ENCODE results near the gene PDLIM1. TPM values are rescaled to one million over a fixed set of nuclear protein-coding genes. Genes with fewer than 3 reads are reported as not detected.

PDLIM1 gene
- total and polyA plus RNA-seq, 2 experiments from 2014 or later, result 111 to 233 TPM

DNA sequence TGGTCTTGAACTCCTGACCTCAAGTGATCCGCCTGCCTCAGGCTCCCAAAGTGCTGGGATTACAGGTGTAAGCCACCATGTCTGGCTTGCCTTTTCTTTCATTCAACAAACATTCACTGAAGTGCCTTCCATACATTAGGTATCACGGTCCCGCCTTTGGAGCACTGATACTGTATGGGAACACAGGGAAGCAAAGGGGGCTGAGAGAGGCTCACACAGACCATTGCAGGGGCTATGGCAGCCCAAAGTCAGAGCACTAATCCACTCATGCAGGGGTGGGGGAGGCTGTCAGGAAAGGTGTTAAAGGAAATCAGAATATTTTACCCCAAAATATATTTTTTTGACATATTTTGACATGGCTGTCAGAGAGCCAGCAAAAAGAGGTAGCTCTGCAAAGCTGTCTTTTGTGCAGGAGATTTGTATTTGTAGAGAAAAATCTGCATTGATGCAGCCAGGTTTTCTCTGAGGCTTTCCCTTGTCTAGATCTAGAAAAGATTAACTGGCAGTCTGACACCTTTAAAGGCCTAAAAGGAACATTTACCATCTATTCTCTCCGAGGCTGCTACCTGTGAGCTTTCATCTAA is 42.0 kb upstream of the PDLIM1 start (continued):
- TF ChIP-seq, protein P1, sequence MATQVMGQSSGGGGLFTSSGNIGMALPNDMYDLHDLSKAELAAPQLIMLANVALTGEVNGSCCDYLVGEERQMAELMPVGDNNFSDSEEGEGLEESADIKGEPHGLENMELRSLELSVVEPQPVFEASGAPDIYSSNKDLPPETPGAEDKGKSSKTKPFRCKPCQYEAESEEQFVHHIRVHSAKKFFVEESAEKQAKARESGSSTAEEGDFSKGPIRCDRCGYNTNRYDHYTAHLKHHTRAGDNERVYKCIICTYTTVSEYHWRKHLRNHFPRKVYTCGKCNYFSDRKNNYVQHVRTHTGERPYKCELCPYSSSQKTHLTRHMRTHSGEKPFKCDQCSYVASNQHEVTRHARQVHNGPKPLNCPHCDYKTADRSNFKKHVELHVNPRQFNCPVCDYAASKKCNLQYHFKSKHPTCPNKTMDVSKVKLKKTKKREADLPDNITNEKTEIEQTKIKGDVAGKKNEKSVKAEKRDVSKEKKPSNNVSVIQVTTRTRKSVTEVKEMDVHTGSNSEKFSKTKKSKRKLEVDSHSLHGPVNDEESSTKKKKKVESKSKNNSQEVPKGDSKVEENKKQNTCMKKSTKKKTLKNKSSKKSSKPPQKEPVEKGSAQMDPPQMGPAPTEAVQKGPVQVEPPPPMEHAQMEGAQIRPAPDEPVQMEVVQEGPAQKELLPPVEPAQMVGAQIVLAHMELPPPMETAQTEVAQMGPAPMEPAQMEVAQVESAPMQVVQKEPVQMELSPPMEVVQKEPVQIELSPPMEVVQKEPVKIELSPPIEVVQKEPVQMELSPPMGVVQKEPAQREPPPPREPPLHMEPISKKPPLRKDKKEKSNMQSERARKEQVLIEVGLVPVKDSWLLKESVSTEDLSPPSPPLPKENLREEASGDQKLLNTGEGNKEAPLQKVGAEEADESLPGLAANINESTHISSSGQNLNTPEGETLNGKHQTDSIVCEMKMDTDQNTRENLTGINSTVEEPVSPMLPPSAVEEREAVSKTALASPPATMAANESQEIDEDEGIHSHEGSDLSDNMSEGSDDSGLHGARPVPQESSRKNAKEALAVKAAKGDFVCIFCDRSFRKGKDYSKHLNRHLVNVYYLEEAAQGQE (IDR thresholded peaks at IDR 0.05; ENCODE audit: unreplicated experiment), result no peak
- TF ChIP-seq, protein P2, sequence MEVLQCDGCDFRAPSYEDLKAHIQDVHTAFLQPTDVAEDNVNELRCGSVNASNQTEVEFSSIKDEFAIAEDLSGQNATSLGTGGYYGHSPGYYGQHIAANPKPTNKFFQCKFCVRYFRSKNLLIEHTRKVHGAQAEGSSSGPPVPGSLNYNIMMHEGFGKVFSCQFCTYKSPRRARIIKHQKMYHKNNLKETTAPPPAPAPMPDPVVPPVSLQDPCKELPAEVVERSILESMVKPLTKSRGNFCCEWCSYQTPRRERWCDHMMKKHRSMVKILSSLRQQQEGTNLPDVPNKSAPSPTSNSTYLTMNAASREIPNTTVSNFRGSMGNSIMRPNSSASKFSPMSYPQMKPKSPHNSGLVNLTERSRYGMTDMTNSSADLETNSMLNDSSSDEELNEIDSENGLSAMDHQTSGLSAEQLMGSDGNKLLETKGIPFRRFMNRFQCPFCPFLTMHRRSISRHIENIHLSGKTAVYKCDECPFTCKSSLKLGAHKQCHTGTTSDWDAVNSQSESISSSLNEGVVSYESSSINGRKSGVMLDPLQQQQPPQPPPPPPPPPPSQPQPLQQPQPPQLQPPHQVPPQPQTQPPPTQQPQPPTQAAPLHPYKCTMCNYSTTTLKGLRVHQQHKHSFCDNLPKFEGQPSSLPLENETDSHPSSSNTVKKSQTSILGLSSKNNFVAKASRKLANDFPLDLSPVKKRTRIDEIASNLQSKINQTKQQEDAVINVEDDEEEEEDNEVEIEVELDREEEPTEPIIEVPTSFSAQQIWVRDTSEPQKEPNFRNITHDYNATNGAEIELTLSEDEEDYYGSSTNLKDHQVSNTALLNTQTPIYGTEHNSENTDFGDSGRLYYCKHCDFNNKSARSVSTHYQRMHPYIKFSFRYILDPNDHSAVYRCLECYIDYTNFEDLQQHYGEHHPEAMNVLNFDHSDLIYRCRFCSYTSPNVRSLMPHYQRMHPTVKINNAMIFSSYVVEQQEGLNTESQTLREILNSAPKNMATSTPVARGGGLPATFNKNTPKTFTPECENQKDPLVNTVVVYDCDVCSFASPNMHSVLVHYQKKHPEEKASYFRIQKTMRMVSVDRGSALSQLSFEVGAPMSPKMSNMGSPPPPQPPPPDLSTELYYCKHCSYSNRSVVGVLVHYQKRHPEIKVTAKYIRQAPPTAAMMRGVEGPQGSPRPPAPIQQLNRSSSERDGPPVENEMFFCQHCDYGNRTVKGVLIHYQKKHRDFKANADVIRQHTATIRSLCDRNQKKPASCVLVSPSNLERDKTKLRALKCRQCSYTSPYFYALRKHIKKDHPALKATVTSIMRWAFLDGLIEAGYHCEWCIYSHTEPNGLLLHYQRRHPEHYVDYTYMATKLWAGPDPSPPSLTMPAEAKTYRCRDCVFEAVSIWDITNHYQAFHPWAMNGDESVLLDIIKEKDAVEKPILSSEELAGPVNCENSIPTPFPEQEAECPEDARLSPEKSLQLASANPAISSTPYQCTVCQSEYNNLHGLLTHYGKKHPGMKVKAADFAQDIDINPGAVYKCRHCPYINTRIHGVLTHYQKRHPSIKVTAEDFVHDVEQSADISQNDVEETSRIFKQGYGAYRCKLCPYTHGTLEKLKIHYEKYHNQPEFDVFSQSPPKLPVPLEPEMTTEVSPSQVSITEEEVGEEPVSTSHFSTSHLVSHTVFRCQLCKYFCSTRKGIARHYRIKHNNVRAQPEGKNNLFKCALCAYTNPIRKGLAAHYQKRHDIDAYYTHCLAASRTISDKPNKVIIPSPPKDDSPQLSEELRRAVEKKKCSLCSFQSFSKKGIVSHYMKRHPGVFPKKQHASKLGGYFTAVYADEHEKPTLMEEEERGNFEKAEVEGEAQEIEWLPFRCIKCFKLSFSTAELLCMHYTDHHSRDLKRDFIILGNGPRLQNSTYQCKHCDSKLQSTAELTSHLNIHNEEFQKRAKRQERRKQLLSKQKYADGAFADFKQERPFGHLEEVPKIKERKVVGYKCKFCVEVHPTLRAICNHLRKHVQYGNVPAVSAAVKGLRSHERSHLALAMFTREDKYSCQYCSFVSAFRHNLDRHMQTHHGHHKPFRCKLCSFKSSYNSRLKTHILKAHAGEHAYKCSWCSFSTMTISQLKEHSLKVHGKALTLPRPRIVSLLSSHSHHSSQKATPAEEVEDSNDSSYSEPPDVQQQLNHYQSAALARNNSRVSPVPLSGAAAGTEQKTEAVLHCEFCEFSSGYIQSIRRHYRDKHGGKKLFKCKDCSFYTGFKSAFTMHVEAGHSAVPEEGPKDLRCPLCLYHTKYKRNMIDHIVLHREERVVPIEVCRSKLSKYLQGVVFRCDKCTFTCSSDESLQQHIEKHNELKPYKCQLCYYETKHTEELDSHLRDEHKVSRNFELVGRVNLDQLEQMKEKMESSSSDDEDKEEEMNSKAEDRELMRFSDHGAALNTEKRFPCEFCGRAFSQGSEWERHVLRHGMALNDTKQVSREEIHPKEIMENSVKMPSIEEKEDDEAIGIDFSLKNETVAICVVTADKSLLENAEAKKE (CRISPR knock-in tag; IDR thresholded peaks at IDR 0.05), result no peak

GRCh38 chr10:95331596-95332130 is 40.9 kb upstream of the PDLIM1 start:
- no peak overlapping the region for H3K27ac ChIP-seq (ENCODE audit: low read depth)
- TF ChIP-seq, protein P1 (IDR thresholded peaks at IDR 0.05; ENCODE audit: unreplicated experiment), result no peak
- no peak for TF ChIP-seq JUNB (IDR thresholded peaks at IDR 0.05; ENCODE audit: unreplicated experiment)
- TF ChIP-seq CREB1 (CRISPR knock-in tag; IDR thresholded peaks at IDR 0.05; ENCODE audit: low read depth), result no peak
- TF ChIP-seq ZNF331 (CRISPR knock-in tag; IDR thresholded peaks at IDR 0.05; ENCODE audit: low read depth), result no peak
- no peak for TF ChIP-seq NANOG (IDR thresholded peaks at IDR 0.05; ENCODE audit: borderline replicate concordance)
- no peak for TF ChIP-seq EZH2 (IDR thresholded peaks at IDR 0.05; ENCODE audit: low read depth, unreplicated experiment)
- TF ChIP-seq ZNF114 (CRISPR knock-in tag; IDR thresholded peaks at IDR 0.05), result no peak
- no peak overlapping the region for H2AFZ ChIP-seq
- no peaks in the 10 kb centered on the region for H3K9me3 Mint-ChIP-seq
- H3K27me3 ChIP-seq (ENCODE audit: insufficient read depth), result no peaks in the 10 kb centered on the region
- no peaks in the 10 kb centered on the region for H3K79me2 ChIP-seq (replicated peaks; ENCODE audit: insufficient read depth)
- DNase-seq (ENCODE audit: low spot score) (no peak), ATAC-seq (no peak)
- no peak overlapping the region for H3K4me2 ChIP-seq
- no peaks in the 10 kb centered on the region for H3K36me3 ChIP-seq (ENCODE audit: insufficient read depth)
- H3K27me3 Mint-ChIP-seq (ENCODE audit: insufficient read depth, low read depth, poor library complexity), result peaks cover 4% of the 10 kb centered on the region
- no peak overlapping the region for H3K27ac Mint-ChIP-seq
- H4K20me1 ChIP-seq (replicated peaks; ENCODE audit: insufficient read depth), result no peaks in the 10 kb centered on the region
- no peaks in the 10 kb centered on the region for H3K9me2 ChIP-seq (ENCODE audit: insufficient read depth)
- H3K4me3 ChIP-seq, result no peak overlapping the region
- peaks cover 7% of the 10 kb centered on the region; the same call in 2 of the 3 replicates for H3K4me1 Mint-ChIP-seq
- H3F3A ChIP-seq (replicated peaks; ENCODE audit: low read depth), result 0 out of 2 replicates have a peak, but pooled peaks cover 3% of the 10 kb centered on the region
- H3K4me1 ChIP-seq (ENCODE audit: insufficient read depth), result peaks cover 8% of the 10 kb centered on the region; the same call in 1 of the 2 replicates
- H3K36me3 Mint-ChIP-seq (ENCODE audit: low read depth), result peaks cover 3% of the 10 kb centered on the region; the same call in 2 of the 3 replicates
- no peak overlapping the region for H3K4me3 Mint-ChIP-seq
